HCT116 (cell line): ENCODE data around the gene TTC16. TPM values are rescaled to one million over a fixed set of nuclear protein-coding genes. Genes with fewer than 3 reads are reported as not detected.

Experiments
- ATAC-seq: fragments of 200-7000 bp; cut with Tn5 transposase; 2 replicates; pipeline ENCODE4 v1.9.1; 2020; ENCODE audit warnings: mild to moderate bottlenecking, moderate library complexity
- BruUV-seq: library from RNA; stranded (reverse); fragments of 400-500 nt; replicated peaks from 2 replicates; lab custom pipeline; 2021; lab: Mats Ljungman, UMichigan
- CTCF ChIA-PET: fragments of 300-600 bp; sonication (Branson Sonifier 250); formaldehyde crosslinking; loops from one replicate; lab custom pipeline; 2021; ENCODE audit warnings: antibody characterized with exemption; lab: Charles Lee
- POLR2A ChIA-PET: fragments of 300-600, 350-600 bp; sonication (Branson Sonifier 250); formaldehyde crosslinking; loops from one replicate; lab custom pipeline; 2021; ENCODE audit warnings: antibody characterized with exemption; lab: Charles Lee
- RAD21 ChIA-PET, 2 experiments: fragments of 300-600 bp; sonication (Branson Sonifier 250); formaldehyde crosslinking; loops; one replicate each; lab custom pipeline; 2023; ENCODE audit warnings: low total read pairs in 2 of 2; ENCODE audit not compliant: uncharacterized antibody in 2 of 2, unreplicated experiment in 2 of 2, low non-redundant PET in 1 of 2; lab: Charles Lee
- DNase-seq: peaks from one replicate; pipeline ENCODE4 v3.0.0-alpha.2; 2010; ENCODE audit warnings: low read depth, low spot score
- H2AFZ ChIP-seq: fragments of 200-600 bp; shearing (Covaris generic), sonication (generic); 2 replicates; pipeline ENCODE4 v1.6.1; 2017; ENCODE audit warnings: low read depth, mixed run types, mixed read lengths, antibody characterized with exemption, low read length; ENCODE audit not compliant: poor library complexity, severe bottlenecking
- H3K27ac ChIP-seq: 2 replicates; pipeline ENCODE4 v1.5.1; 2012; ENCODE audit warnings: low read depth, low read length
- H3K27me3 ChIP-seq: fragments of 200-600 bp; sonication (generic); 2 replicates; pipeline ENCODE4 v1.6.1; 2016; ENCODE audit warnings: mixed run types, low read length, mixed read lengths; ENCODE audit not compliant: insufficient read depth
- H3K36me3 ChIP-seq, 2 experiments: fragments of 200-500 bp in 1 of 2; fragments of 200-600 bp in 1 of 2; sonication (Bioruptor generic) in 1 of 2; sonication (generic) in 1 of 2; 2 replicates each; pipeline versions ENCODE4 v1.5.1 to v1.6.1; 2014 to 2016; ENCODE audit warnings: low read length in 2 of 2, inconsistent platforms in 1 of 2, mixed read lengths in 1 of 2, mixed run types in 1 of 2; ENCODE audit not compliant: insufficient read depth in 2 of 2, control insufficient read depth in 1 of 2
- H3K4me1 ChIP-seq, 2 experiments: fragments of 200-600 bp in 1 of 2; sonication (generic) in 1 of 2; 2 replicates each; pipeline versions ENCODE4 v1.5.1 to v1.6.1; 2012 to 2017; ENCODE audit warnings: low read length in 2 of 2, inconsistent platforms in 1 of 2, mild to moderate bottlenecking in 1 of 2, mixed read lengths in 1 of 2, mixed run types in 1 of 2, moderate library complexity in 1 of 2; ENCODE audit not compliant: insufficient read depth in 2 of 2, control insufficient read depth in 1 of 2
- H3K4me2 ChIP-seq: fragments of 200-600 bp; sonication (generic); 2 replicates; pipeline ENCODE4 v1.6.1; 2017; ENCODE audit warnings: mixed run types, low read length, mixed read lengths
- H3K4me3 ChIP-seq, 2 experiments: fragments of 200-600 bp in 1 of 2; sonication (generic) in 1 of 2; replicated peaks in 1 of 2; 2 replicates each; pipeline ENCODE4 v1.5.1; 2011 to 2016; ENCODE audit warnings: low read length in 2 of 2, control low read depth in 1 of 2, low read depth in 1 of 2, mild to moderate bottlenecking in 1 of 2, mixed read lengths in 1 of 2, mixed run types in 1 of 2
- H3K79me2 ChIP-seq: fragments of 200-600 bp; sonication (generic); 2 replicates; pipeline ENCODE4 v1.6.1; 2017; ENCODE audit warnings: mild to moderate bottlenecking, mixed run types, low read length, moderate library complexity, mixed read lengths; ENCODE audit not compliant: insufficient read depth
- H3K9ac ChIP-seq: fragments of 200-600 bp; sonication (generic); 2 replicates; pipeline ENCODE4 v1.6.1; 2016; ENCODE audit warnings: low read length, mixed read lengths
- H3K9me2 ChIP-seq: fragments of 200-600 bp; sonication (generic), shearing (Covaris generic); 2 replicates; pipeline ENCODE4 v1.6.1; 2017; ENCODE audit warnings: mixed run types, mild to moderate bottlenecking, moderate library complexity; ENCODE audit not compliant: insufficient read depth
- H3K9me3 ChIP-seq, 2 experiments: fragments of 200-500 bp in 1 of 2; fragments of 200-600 bp in 1 of 2; sonication (Bioruptor generic) in 1 of 2; sonication (generic) in 1 of 2; 2 replicates each; pipeline ENCODE4 v1.6.1; 2014 to 2017; ENCODE audit warnings: low read length in 2 of 2, mixed read lengths in 2 of 2, inconsistent platforms in 1 of 2, low read depth in 1 of 2, mild to moderate bottlenecking in 1 of 2, mixed run types in 1 of 2, moderate library complexity in 1 of 2; ENCODE audit not compliant: control insufficient read depth in 1 of 2, insufficient read depth in 1 of 2
- H4K20me1 ChIP-seq: fragments of 200-600 bp; sonication (generic), shearing (Covaris generic); 2 replicates; pipeline ENCODE4 v1.6.1; 2017; ENCODE audit warnings: mixed run types, mild to moderate bottlenecking, moderate library complexity; ENCODE audit not compliant: insufficient read depth
- CBX3 ChIP-seq: IDR thresholded peaks from 2 replicates; pipeline ENCODE4 v1.6.1; 2012; ENCODE audit warnings: low read depth
- CEBPB ChIP-seq: IDR thresholded peaks from 2 replicates; pipeline ENCODE4 v1.6.1; 2012; ENCODE audit warnings: low read depth
- CTCF ChIP-seq, 3 experiments: fragments of 200-600 bp in 1 of 3; sonication (generic) in 1 of 3; IDR thresholded peaks in 2 of 3; conservative IDR thresholded peaks in 1 of 3; 2 replicates each; pipeline ENCODE4 v1.5.1; 2012 to 2017; ENCODE audit warnings: low read depth in 2 of 3, low read length in 2 of 3, antibody characterized with exemption in 1 of 3, borderline replicate concordance in 1 of 3, control low read depth in 1 of 3, mild to moderate bottlenecking in 1 of 3, mixed read lengths in 1 of 3, mixed run types in 1 of 3, moderate library complexity in 1 of 3; ENCODE audit not compliant: insufficient read depth in 1 of 3
- EGR1 ChIP-seq: IDR thresholded peaks from 2 replicates; pipeline ENCODE4 v1.6.1; 2012; ENCODE audit warnings: low read depth
- ELF1 ChIP-seq: IDR thresholded peaks from 2 replicates; pipeline ENCODE4 v1.6.1; 2012; ENCODE audit warnings: low read depth, borderline replicate concordance
- EZH2 ChIP-seq: fragments of 200-600 bp; sonication (generic); IDR thresholded peaks from 2 replicates; pipeline ENCODE4 v1.6.1; 2017; ENCODE audit warnings: antibody characterized with exemption, mixed run types
- FOSL1 ChIP-seq: IDR thresholded peaks from 2 replicates; pipeline ENCODE4 v1.6.1; 2012; ENCODE audit warnings: low read depth
- JUND ChIP-seq: IDR thresholded peaks from 2 replicates; pipeline ENCODE4 v1.6.1; 2012
- MAX ChIP-seq: IDR thresholded peaks from 2 replicates; pipeline ENCODE4 v1.6.1; 2012
- POLR2A ChIP-seq: IDR thresholded peaks from 2 replicates; pipeline ENCODE4 v1.7.0; 2011; ENCODE audit warnings: borderline replicate concordance; ENCODE audit not compliant: insufficient read depth, insufficient read length; ENCODE audit errors: extremely low read depth
- RAD21 ChIP-seq: IDR thresholded peaks from 2 replicates; pipeline ENCODE4 v1.6.1; 2012; ENCODE audit warnings: low read depth, mild to moderate bottlenecking
- REST ChIP-seq: IDR thresholded peaks from 2 replicates; pipeline ENCODE4 v1.6.1; 2012; ENCODE audit warnings: low read depth
- SIN3A ChIP-seq: IDR thresholded peaks from 2 replicates; pipeline ENCODE4 v1.6.1; 2012; ENCODE audit warnings: low read depth
- SP1 ChIP-seq: IDR thresholded peaks from 2 replicates; pipeline ENCODE4 v1.6.1; 2012; ENCODE audit warnings: low read depth
- SRF ChIP-seq: IDR thresholded peaks from 2 replicates; pipeline ENCODE4 v1.6.1; 2012; ENCODE audit warnings: low read depth
- TCF7L2 ChIP-seq: IDR thresholded peaks from 2 replicates; pipeline ENCODE4 v1.7.0; 2011; ENCODE audit warnings: borderline replicate concordance, inconsistent platforms; ENCODE audit not compliant: insufficient read depth, insufficient read length; ENCODE audit errors: extremely low read depth
- YY1 ChIP-seq: IDR thresholded peaks from 2 replicates; pipeline ENCODE4 v1.6.1; 2011; ENCODE audit warnings: low read length, low read depth, moderate library complexity, mild to moderate bottlenecking; ENCODE audit not compliant: insufficient replicate concordance; ENCODE audit errors: extremely low read depth
- ZBTB33 ChIP-seq: IDR thresholded peaks from 2 replicates; pipeline ENCODE4 v1.6.1; 2011; ENCODE audit warnings: mild to moderate bottlenecking, low read length, moderate library complexity; ENCODE audit not compliant: insufficient replicate concordance; ENCODE audit errors: extremely low read depth
- ZFX ChIP-seq: fragments of 450-650 bp; IDR thresholded peaks from 2 replicates; pipeline ENCODE4 v1.6.1; 2017
- ZNF274 ChIP-seq: fragments of 200-500 bp; sonication (Bioruptor generic); IDR thresholded peaks from 2 replicates; pipeline ENCODE4 v1.6.1; 2014; ENCODE audit warnings: mild to moderate bottlenecking, low read depth, low read length, inconsistent platforms
- intact Hi-C: fragments of 100-400 bp; cut with micrococcal nuclease; formaldehyde crosslinking; loops from 2 replicates; pipeline ENCODE4 v1.10.0; 2022
- total RNA-seq: library from RNA; stranded (reverse); gene quantifications from one replicate; pipeline ENCODE4 v1.2.1, GENCODE V29; 2021; ENCODE audit not compliant: unreplicated experiment

The TTC16 gene
- total RNA-seq, 1 experiment from 2014 or later: not detected

- Histone ChIP-seq H3K9me3 (no peaks in the 10 kb centered on the region), H3K27me3 (no peaks in the 10 kb centered on the region), H3K4me2 (no peak overlapping the region), H3K9ac (no peak overlapping the region), H2AFZ (no peak overlapping the region), H3K4me1 (no peaks in the 10 kb centered on the region), H3K9me2 (no peaks in the 10 kb centered on the region), H3K27ac (no peak overlapping the region), H3K4me3 (no peak overlapping the region), H4K20me1 (no peaks in the 10 kb centered on the region), H3K36me3 (0 out of 4 replicates have a peak, but pooled peaks cover 0 to 4% of the 10 kb centered on the region in 2 experiments), H3K79me2 (no peaks in the 10 kb centered on the region)
- RAD21 ChIA-PET: no interaction called here
- BruUV-seq: no TSS peak
- intact Hi-C loops: no loop called here
- DNase-seq (no peak), ATAC-seq (no peak)
- CTCF ChIA-PET: no interaction called here
- TF ChIP-seq EZH2 (no peak), REST (no peak), ZNF274 (no peak), YY1 (no peak), FOSL1 (no peak), POLR2A (no peak), CTCF (IDR thresholded peaks at IDR 0.05 in 2 of 3, conservative IDR thresholded peaks at IDR 0.05 in 1 of 3; ENCODE audit: borderline replicate concordance in 1 of 3, insufficient read depth in 1 of 3, low read depth in 2 of 3, low read length in 2 of 3) (no peak), MAX (no peak), SIN3A (no peak), RAD21 (no peak), SRF (no peak), CBX3 (no peak), CEBPB (no peak), ZFX (no peak), ZBTB33 (no peak), TCF7L2 (no peak), EGR1 (no peak), SP1 (no peak), ELF1 (no peak), JUND (no peak)
- POLR2A ChIA-PET: no interaction called here
These were observed 25.1 kb upstream of the TTC16 start for GRCh38 chr9:127690735-127691134.
